ENCODE data around the gene PILRB.

GRCh38 chr7:100407285-100408180 is 49.6 kb downstream of the PILRB start:
- TF ChIP-seq CTCF (IDR thresholded peaks at IDR 0.05; ENCODE audit: insufficient read depth, low read depth, low read length) = peak; percentile 71
- TF ChIP-seq EZH2 (IDR thresholded peaks at IDR 0.05; ENCODE audit: insufficient read depth, low read length) = no peak
